ENCODE data around the gene SSRP1.
"Not testable (repeated sequence)": the region's sequence is repeated elsewhere in the genome, so short reads cannot be mapped to it uniquely, and the experiment has no call there.

Gene SSRP1

GRCh38 chr11:57294225-57295131 lies 41.2 kb downstream of the SSRP1 start:
- no peak for DNase-seq

- DNase-seq, result no peak
Observed at GRCh38 chr11:57290288-57290687, 45.4 kb downstream of the SSRP1 start.

- no peak for DNase-seq
Observed at GRCh38 chr11:57288771-57289579, 46.7 kb downstream of the SSRP1 start.

- no peak for DNase-seq
Observed at GRCh38 chr11:57287884-57288283, 47.8 kb downstream of the SSRP1 start.

GRCh38 chr11:57283231-57283990 lies 52.3 kb downstream of the SSRP1 start:
- DNase-seq, result no peak

GRCh38 chr11:57281546-57281945 lies 54.1 kb downstream of the SSRP1 start:
- not testable (repeated sequence) for DNase-seq

GRCh38 chr11:57279116-57279515 lies 56.6 kb downstream of the SSRP1 start:
- DNase-seq, result no peak

GRCh38 chr11:57278721-57279095 lies 57.0 kb downstream of the SSRP1 start:
- no peak for DNase-seq

GRCh38 chr11:57277845-57278720 lies 57.6 kb downstream of the SSRP1 start:
- DNase-seq, result no peak

GRCh38 chr11:57276971-57277675 lies 58.6 kb downstream of the SSRP1 start:
- no peak for DNase-seq

- no peak for DNase-seq
Observed at GRCh38 chr11:57276169-57276970, 59.3 kb downstream of the SSRP1 start.

All from activated CD4-positive, alpha-beta T cell treated with anti-CD3 and anti-CD28 coated beads for 1 hour (primary cell).